HepG2 (cell line): ENCODE data around the gene RAD9A. TPM values are rescaled to one million over a fixed set of nuclear protein-coding genes. Genes with fewer than 3 reads are reported as not detected.

Source experiments
- ATAC-seq: fragments of 200-7000 bp; cut with Tn5 transposase; 3 replicates; pipeline ENCODE4 v1.9.1; 2020; ENCODE audit warnings: mild to moderate bottlenecking, moderate library complexity
- BruUV-seq: library from RNA; stranded (reverse); fragments of 400-500 nt; replicated peaks from 2 replicates; lab custom pipeline; 2021; lab: Mats Ljungman, UMichigan
- CTCF ChIA-PET: fragments of 300-600 bp; formaldehyde crosslinking; extraction: SDS; loops from one replicate; lab custom pipeline; 2021; ENCODE audit warnings: low total read pairs, inconsistent platforms, low intra/inter-chr PET ratio; lab: Yijun Ruan, JAX
- POLR2A ChIA-PET: fragments of 350-600 bp; sonication (Branson Sonifier 250); formaldehyde crosslinking; loops from one replicate; lab custom pipeline; 2020; ENCODE audit warnings: antibody characterized with exemption, inconsistent platforms; lab: Yijun Ruan, JAX
- DNase-seq: peaks from one replicate; pipeline ENCODE4 v3.0.0-alpha.2; 2015; ENCODE audit warnings: low spot score
- FAIRE-seq: peaks from 3 replicates; lab custom pipeline; 2011; peaks lifted over from hg19 to GRCh38; lab: Jason Lieb, UNC
- H2AFZ ChIP-seq: one replicate; pipeline ENCODE4 v1.6.1; 2011; ENCODE audit warnings: low read length, inconsistent platforms
- H3K27ac ChIP-seq: fragments of 300-600 bp; 3 replicates; pipeline ENCODE4 v1.8.0; 2011; ENCODE audit warnings: mixed run types, mild to moderate bottlenecking, mixed read lengths, low read length, inconsistent platforms; ENCODE audit not compliant: insufficient read depth; ENCODE audit errors: extremely low read length
- H3K27me3 ChIP-seq, 2 experiments: fragments of 200-600 bp in 1 of 2; 2 replicates in 1 of 2; 3 replicates in 1 of 2; pipeline versions ENCODE4 v1.6.0 to v1.8.0; 2011; ENCODE audit warnings: low read length in 2 of 2, mild to moderate bottlenecking in 2 of 2, moderate library complexity in 2 of 2, inconsistent platforms in 1 of 2; ENCODE audit not compliant: insufficient read depth in 2 of 2, control insufficient read depth in 1 of 2
- H3K36me3 ChIP-seq, 2 experiments: fragments of 200-600 bp in 1 of 2; replicated peaks in 1 of 2; 2 replicates in 1 of 2; 3 replicates in 1 of 2; pipeline versions ENCODE4 v1.5.1 to v1.8.0; 2011; ENCODE audit warnings: low read length in 2 of 2, inconsistent platforms in 1 of 2; ENCODE audit not compliant: insufficient read depth in 2 of 2, control insufficient read depth in 1 of 2
- H3K4me1 ChIP-seq: 2 replicates; pipeline ENCODE4 v1.5.1; 2012; ENCODE audit warnings: low read length, inconsistent platforms; ENCODE audit not compliant: insufficient read depth
- H3K4me2 ChIP-seq: 2 replicates; pipeline ENCODE4 v1.6.0; 2011; ENCODE audit warnings: low read depth, low read length, inconsistent platforms
- H3K4me3 ChIP-seq, 3 experiments: fragments of 200-600 bp in 1 of 3; sonication (generic), shearing (Covaris generic) in 1 of 3; replicated peaks in 1 of 3; 2 replicates each; pipeline ENCODE4 v1.5.1; 2011 to 2016; ENCODE audit warnings: low read length in 3 of 3, inconsistent platforms in 2 of 3, low read depth in 2 of 3, mild to moderate bottlenecking in 2 of 3, control low read depth in 1 of 3, mixed read lengths in 1 of 3; ENCODE audit not compliant: insufficient read depth in 1 of 3
- H3K79me2 ChIP-seq: one replicate; pipeline ENCODE4 v1.6.1; 2011; ENCODE audit warnings: low read length, inconsistent platforms; ENCODE audit not compliant: insufficient read depth
- H3K9ac ChIP-seq: 2 replicates; pipeline ENCODE4 v1.6.0; 2011; ENCODE audit warnings: mild to moderate bottlenecking, low read depth, low read length, inconsistent platforms; ENCODE audit not compliant: insufficient read depth
- H3K9me3 ChIP-seq: 2 replicates; pipeline ENCODE4 v1.5.1; 2012; ENCODE audit warnings: mild to moderate bottlenecking, low read length
- H4K20me1 ChIP-seq: 2 replicates; pipeline ENCODE4 v1.6.0; 2011; ENCODE audit warnings: inconsistent platforms, mild to moderate bottlenecking, low read length, moderate library complexity; ENCODE audit not compliant: insufficient read depth
- PHF20 ChIP-seq: sonication (generic); formaldehyde crosslinking; IDR thresholded peaks from 2 replicates; pipeline ENCODE4 v1.5.0; 2020; ENCODE audit warnings: mild to moderate bottlenecking, missing genetic modification reagents
- RFXAP ChIP-seq: sonication (generic); formaldehyde crosslinking; IDR thresholded peaks from 2 replicates; pipeline ENCODE4 v1.4.0; 2020; ENCODE audit warnings: missing genetic modification reagents, borderline replicate concordance
- SAFB2 ChIP-seq: sonication (generic); formaldehyde crosslinking; IDR thresholded peaks from 2 replicates; pipeline ENCODE4 v1.5.1; 2020; ENCODE audit warnings: missing genetic modification reagents, low read depth, mild to moderate bottlenecking, borderline replicate concordance
- U2AF2 ChIP-seq: fragments of 200-400 bp; formaldehyde crosslinking; IDR thresholded peaks from 2 replicates; pipeline ENCODE4 v1.6.1; 2017; ENCODE audit warnings: low read depth, mild to moderate bottlenecking, low read length
- ZEB1 ChIP-seq: IDR thresholded peaks from 2 replicates; pipeline ENCODE4 v1.6.1; 2012; ENCODE audit warnings: mild to moderate bottlenecking, low read depth, inconsistent platforms; ENCODE audit not compliant: insufficient replicate concordance
- ZFP36L1 ChIP-seq: sonication (generic); formaldehyde crosslinking; IDR thresholded peaks from 2 replicates; pipeline ENCODE4 v1.8.0; 2022; ENCODE audit warnings: mild to moderate bottlenecking, missing genetic modification reagents, moderate library complexity
- ZNF263 ChIP-seq: sonication (generic); formaldehyde crosslinking; IDR thresholded peaks from 2 replicates; pipeline ENCODE4 v1.4.0; 2020; ENCODE audit warnings: missing genetic modification reagents
- ZNF264 ChIP-seq: sonication (generic); formaldehyde crosslinking; IDR thresholded peaks from 2 replicates; pipeline ENCODE4 v1.4.0; 2020; ENCODE audit warnings: missing genetic modification reagents
- ZNF350 ChIP-seq: sonication (generic); formaldehyde crosslinking; IDR thresholded peaks from 2 replicates; pipeline ENCODE4 v1.4.0; 2020; ENCODE audit warnings: mild to moderate bottlenecking, low read depth, missing genetic modification reagents, borderline replicate concordance
- WGBS: methylation state at CpG from one replicate; pipeline ENCODE4 v1.1.6; 2017; ENCODE audit warnings: low lambda C conversion rate; 5-methylcytosine and 5-hydroxymethylcytosine counted together
- in situ Hi-C: cut with HindIII; loops from 2 replicates; pipeline ENCODE4 v1.10.0; 2017; ENCODE audit warnings: low pct_unique_long_range_greater_than_20kb; ENCODE audit not compliant: extremely low pct_ligation_motif_present
- intact Hi-C: fragments of 100-400 bp; cut with micrococcal nuclease; formaldehyde crosslinking; loops from one replicate; pipeline ENCODE4 v1.10.0; 2022; ENCODE audit not compliant: unreplicated experiment
- polyA plus RNA-seq, 8 experiments: library from polyadenylated mRNA; depleted of rRNA in 3 of 8; stranded (reverse) in 7 of 8; unstranded in 1 of 8; fragments of >200 nt; fragmentation: Illumina TruSeq in 4 of 8; extraction: Trizol in 4 of 8; gene quantifications; 2 replicates each; pipeline versions ENCODE4 v1.2.1 to v1.2.3, GENCODE V29; 2011 to 2016; ENCODE audit warnings: low read depth in 4 of 8, missing spikeins in 1 of 8, mixed read lengths in 1 of 8; ENCODE audit not compliant: insufficient read depth in 1 of 8
- total RNA-seq, 5 experiments: library from RNA; depleted of rRNA; stranded (reverse); fragments of >200 nt; fragmentation: Illumina TruSeq; extraction: Trizol; gene quantifications; 2 replicates each; pipeline ENCODE4 v1.2.3, GENCODE V29; 2016; ENCODE audit warnings: low read depth in 1 of 5
- TF ChIP-seq, protein P1 (sequence below): sonication (generic); formaldehyde crosslinking; IDR thresholded peaks from 2 replicates; pipeline ENCODE4 v1.5.0; 2020; ENCODE audit warnings: mild to moderate bottlenecking, missing genetic modification reagents
- TF ChIP-seq, protein P2 (sequence below): sonication (generic); formaldehyde crosslinking; IDR thresholded peaks from 2 replicates; pipeline ENCODE4 v1.4.0; 2020; ENCODE audit warnings: missing genetic modification reagents, low read depth, mild to moderate bottlenecking, borderline replicate concordance
- TF ChIP-seq, protein P3 (sequence below): sonication (generic); formaldehyde crosslinking; IDR thresholded peaks from 2 replicates; pipeline ENCODE4 v1.8.0; 2022; ENCODE audit warnings: mild to moderate bottlenecking, missing genetic modification reagents; ENCODE audit not compliant: insufficient replicate concordance
- TF ChIP-seq, protein P4 (sequence below): sonication (generic); formaldehyde crosslinking; IDR thresholded peaks from 2 replicates; pipeline ENCODE4 v1.4.0; 2020; ENCODE audit warnings: missing genetic modification reagents
- TF ChIP-seq, protein P5 (sequence below): sonication (generic); formaldehyde crosslinking; IDR thresholded peaks from 2 replicates; pipeline ENCODE4 v1.4.0; 2020; ENCODE audit warnings: missing genetic modification reagents
- TF ChIP-seq, protein P6 (sequence below), 2 experiments: fragments of 450-650 bp in 1 of 2; sonication (generic) in 1 of 2; formaldehyde crosslinking; IDR thresholded peaks; 2 replicates each; pipeline versions ENCODE4 v1.5.0 to v1.8.0; 2020 to 2022; ENCODE audit warnings: mild to moderate bottlenecking in 1 of 2, missing genetic modification reagents in 1 of 2

Gene RAD9A
- total and polyA plus RNA-seq, 2 of the 13 experiments (the other 11 are each of a cell fraction or from before 2014, with no cell fraction given): 10.1 to 15.7 TPM

DNA sequence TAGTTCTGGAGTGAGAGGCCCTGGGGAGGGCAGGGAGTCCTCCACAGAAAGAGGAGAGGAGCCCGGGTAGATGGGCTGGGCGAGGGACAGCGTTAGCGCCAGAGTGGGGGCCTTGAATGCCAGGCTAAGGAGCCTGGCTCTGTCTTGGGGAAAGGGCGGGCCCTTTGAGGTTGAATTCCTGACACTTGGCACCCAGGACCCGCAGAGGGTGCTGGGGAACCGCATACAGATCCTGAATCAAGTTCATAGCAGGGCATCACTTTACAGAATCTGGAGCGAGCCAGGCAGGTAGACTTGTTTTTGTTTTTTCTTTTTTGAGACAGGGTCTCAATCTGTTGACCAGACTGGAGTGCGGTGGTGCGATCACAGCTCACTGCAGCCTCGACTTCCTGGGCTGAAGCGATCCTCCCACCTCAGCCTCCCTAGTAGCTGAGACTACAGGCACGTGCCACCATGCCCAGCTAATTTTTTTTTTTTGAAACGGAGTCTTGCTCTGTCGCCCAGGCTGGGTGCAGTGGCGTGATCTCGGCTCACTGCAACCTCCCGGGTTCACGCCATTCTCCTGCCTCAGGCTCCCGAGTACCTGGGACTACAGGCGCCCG lies 29.7 kb downstream of the RAD9A start:
- no peak overlapping the region for H3K9ac ChIP-seq
- H4K20me1 ChIP-seq: no peaks in the 10 kb centered on the region
- intact Hi-C loops (no loop called here), in situ Hi-C loops (no loop called here)
- FAIRE-seq: no peak
- H3K27ac ChIP-seq: no peak overlapping the region
- H3K9me3 ChIP-seq: no peaks in the 10 kb centered on the region
- peaks cover 3 to 29% of the 10 kb centered on the region in 2 experiments; a peak in 3 of 5 replicates for H3K27me3 ChIP-seq
- CTCF ChIA-PET: no interaction called here
- BruUV-seq: no TSS peak
- 58% methylated on average over 19 of the region's 22 CpGs for WGBS
- no peak overlapping the region for H2AFZ ChIP-seq
- H3K4me3 ChIP-seq: peak overlapping the region; percentile 28 to 70 (median 30); a peak in 4 of 6 replicates
- H3K4me2 ChIP-seq: peak overlapping the region; percentile 70
- no peak for DNase-seq
- POLR2A ChIA-PET: interaction anchor here (0.8 to 7.4 kb wide), 4 partner anchors 10 to 55 kb away, joined by 4 to 78 read pairs (median 6); partner anchors contain the start of genes PPP1CA and TBC1D10C
- no peaks in the 10 kb centered on the region for H3K79me2 ChIP-seq
- no peaks in the 10 kb centered on the region for H3K36me3 ChIP-seq
- ATAC-seq: no peak
- peaks cover 62% of the 10 kb centered on the region for H3K4me1 ChIP-seq
- TF ChIP-seq, protein P1, sequence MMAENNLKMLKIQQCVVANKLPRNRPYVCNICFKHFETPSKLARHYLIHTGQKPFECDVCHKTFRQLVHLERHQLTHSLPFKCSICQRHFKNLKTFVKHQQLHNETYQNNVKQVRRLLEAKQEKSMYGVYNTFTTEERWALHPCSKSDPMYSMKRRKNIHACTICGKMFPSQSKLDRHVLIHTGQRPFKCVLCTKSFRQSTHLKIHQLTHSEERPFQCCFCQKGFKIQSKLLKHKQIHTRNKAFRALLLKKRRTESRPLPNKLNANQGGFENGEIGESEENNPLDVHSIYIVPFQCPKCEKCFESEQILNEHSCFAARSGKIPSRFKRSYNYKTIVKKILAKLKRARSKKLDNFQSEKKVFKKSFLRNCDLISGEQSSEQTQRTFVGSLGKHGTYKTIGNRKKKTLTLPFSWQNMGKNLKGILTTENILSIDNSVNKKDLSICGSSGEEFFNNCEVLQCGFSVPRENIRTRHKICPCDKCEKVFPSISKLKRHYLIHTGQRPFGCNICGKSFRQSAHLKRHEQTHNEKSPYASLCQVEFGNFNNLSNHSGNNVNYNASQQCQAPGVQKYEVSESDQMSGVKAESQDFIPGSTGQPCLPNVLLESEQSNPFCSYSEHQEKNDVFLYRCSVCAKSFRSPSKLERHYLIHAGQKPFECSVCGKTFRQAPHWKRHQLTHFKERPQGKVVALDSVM (CRISPR knock-in tag): peak; percentile 64; the same call in 1 of the 2 replicates
- 0 out of 2 replicates have a peak, but pooled peaks have one; percentile 14 for TF ChIP-seq RFXAP (CRISPR knock-in tag)
- TF ChIP-seq, protein P2, sequence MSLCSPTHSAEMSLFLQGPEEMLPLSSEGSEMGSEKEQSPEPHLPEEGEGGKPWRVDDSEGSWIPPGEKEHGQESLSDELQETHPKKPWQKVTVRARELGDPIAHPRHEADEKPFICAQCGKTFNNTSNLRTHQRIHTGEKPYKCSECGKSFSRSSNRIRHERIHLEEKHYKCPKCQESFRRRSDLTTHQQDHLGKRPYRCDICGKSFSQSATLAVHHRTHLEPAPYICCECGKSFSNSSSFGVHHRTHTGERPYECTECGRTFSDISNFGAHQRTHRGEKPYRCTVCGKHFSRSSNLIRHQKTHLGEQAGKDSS (CRISPR knock-in tag): 0 out of 2 replicates have a peak, but pooled peaks have one; percentile 25
- TF ChIP-seq ZNF350 (CRISPR knock-in tag): 0 out of 2 replicates have a peak, but pooled peaks have one; percentile 23
- no peak for TF ChIP-seq ZFP36L1 (CRISPR knock-in tag)
- TF ChIP-seq, protein P3, sequence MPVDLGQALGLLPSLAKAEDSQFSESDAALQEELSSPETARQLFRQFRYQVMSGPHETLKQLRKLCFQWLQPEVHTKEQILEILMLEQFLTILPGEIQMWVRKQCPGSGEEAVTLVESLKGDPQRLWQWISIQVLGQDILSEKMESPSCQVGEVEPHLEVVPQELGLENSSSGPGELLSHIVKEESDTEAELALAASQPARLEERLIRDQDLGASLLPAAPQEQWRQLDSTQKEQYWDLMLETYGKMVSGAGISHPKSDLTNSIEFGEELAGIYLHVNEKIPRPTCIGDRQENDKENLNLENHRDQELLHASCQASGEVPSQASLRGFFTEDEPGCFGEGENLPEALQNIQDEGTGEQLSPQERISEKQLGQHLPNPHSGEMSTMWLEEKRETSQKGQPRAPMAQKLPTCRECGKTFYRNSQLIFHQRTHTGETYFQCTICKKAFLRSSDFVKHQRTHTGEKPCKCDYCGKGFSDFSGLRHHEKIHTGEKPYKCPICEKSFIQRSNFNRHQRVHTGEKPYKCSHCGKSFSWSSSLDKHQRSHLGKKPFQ (CRISPR knock-in tag): no peak
- TF ChIP-seq, protein P4, sequence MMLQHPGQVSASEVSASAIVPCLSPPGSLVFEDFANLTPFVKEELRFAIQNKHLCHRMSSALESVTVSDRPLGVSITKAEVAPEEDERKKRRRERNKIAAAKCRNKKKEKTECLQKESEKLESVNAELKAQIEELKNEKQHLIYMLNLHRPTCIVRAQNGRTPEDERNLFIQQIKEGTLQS (CRISPR knock-in tag): no peak
- no peak for TF ChIP-seq PHF20 (CRISPR knock-in tag)
- peak; percentile 75 for TF ChIP-seq ZNF263 (CRISPR knock-in tag)
- 0 out of 2 replicates have a peak, but pooled peaks have one; percentile 1 for TF ChIP-seq SAFB2 (CRISPR knock-in tag)
- TF ChIP-seq, protein P5, sequence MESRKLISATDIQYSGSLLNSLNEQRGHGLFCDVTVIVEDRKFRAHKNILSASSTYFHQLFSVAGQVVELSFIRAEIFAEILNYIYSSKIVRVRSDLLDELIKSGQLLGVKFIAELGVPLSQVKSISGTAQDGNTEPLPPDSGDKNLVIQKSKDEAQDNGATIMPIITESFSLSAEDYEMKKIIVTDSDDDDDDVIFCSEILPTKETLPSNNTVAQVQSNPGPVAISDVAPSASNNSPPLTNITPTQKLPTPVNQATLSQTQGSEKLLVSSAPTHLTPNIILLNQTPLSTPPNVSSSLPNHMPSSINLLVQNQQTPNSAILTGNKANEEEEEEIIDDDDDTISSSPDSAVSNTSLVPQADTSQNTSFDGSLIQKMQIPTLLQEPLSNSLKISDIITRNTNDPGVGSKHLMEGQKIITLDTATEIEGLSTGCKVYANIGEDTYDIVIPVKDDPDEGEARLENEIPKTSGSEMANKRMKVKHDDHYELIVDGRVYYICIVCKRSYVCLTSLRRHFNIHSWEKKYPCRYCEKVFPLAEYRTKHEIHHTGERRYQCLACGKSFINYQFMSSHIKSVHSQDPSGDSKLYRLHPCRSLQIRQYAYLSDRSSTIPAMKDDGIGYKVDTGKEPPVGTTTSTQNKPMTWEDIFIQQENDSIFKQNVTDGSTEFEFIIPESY (CRISPR knock-in tag): no peak
- TF ChIP-seq, protein P6, sequence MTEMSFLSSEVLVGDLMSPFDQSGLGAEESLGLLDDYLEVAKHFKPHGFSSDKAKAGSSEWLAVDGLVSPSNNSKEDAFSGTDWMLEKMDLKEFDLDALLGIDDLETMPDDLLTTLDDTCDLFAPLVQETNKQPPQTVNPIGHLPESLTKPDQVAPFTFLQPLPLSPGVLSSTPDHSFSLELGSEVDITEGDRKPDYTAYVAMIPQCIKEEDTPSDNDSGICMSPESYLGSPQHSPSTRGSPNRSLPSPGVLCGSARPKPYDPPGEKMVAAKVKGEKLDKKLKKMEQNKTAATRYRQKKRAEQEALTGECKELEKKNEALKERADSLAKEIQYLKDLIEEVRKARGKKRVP (CRISPR knock-in tag; IDR thresholded peaks at IDR 0.05): no peak
- TF ChIP-seq U2AF2: no peak
- TF ChIP-seq ZNF264 (CRISPR knock-in tag): no peak
- peak; percentile 62 for TF ChIP-seq ZEB1
